SK-N-SH treated with all-trans-retinoic acid at 6 μM for 48 hours (cell line): ENCODE results near the gene NUP214.

Source experiments
- ATAC-seq: fragments of 200-7000 bp; cut with Tn5 transposase; 3 replicates; pipeline ENCODE4 v1.9.1; 2020; ENCODE audit warnings: mild to moderate bottlenecking, moderate library complexity
- ARNTL ChIP-seq: fragments of 450-650 bp; formaldehyde crosslinking; IDR thresholded peaks from 2 replicates; pipeline ENCODE4 v1.5.0; 2020; ENCODE audit warnings: low read depth, mild to moderate bottlenecking, moderate library complexity, borderline replicate concordance
- BACH2 ChIP-seq: fragments of 250-450 bp; sonication (Bioruptor Pico); IDR thresholded peaks from 2 replicates; pipeline ENCODE4 v1.9.0; 2021; ENCODE audit warnings: mild to moderate bottlenecking, borderline replicate concordance
- ESRRG ChIP-seq: fragments of 250-450 bp; sonication (Bioruptor Pico); IDR thresholded peaks from 2 replicates; pipeline ENCODE4 v1.6.1; 2021; ENCODE audit warnings: mild to moderate bottlenecking
- GLIS3 ChIP-seq: fragments of 250-450 bp; sonication (Bioruptor Pico); IDR thresholded peaks from 2 replicates; pipeline ENCODE4 v1.5.0; 2020; ENCODE audit warnings: mild to moderate bottlenecking, moderate library complexity
- ISL1 ChIP-seq: fragments of 250-450 bp; sonication (Bioruptor Pico); IDR thresholded peaks from 2 replicates; pipeline ENCODE4 v2.1.2; 2022; ENCODE audit warnings: mild to moderate bottlenecking, moderate library complexity
- OSR1 ChIP-seq: fragments of 250-450 bp; sonication (Bioruptor Pico); IDR thresholded peaks from 2 replicates; pipeline ENCODE4 v1.8.0; 2022; ENCODE audit warnings: moderate library complexity, mild to moderate bottlenecking, inconsistent platforms
- PPARA ChIP-seq: fragments of 250-450 bp; sonication (Bioruptor Pico); IDR thresholded peaks from 2 replicates; pipeline ENCODE4 v1.5.0; 2020; ENCODE audit warnings: mild to moderate bottlenecking, borderline replicate concordance
- RARB ChIP-seq: fragments of 250-450 bp; sonication (Bioruptor Pico); IDR thresholded peaks from 2 replicates; pipeline ENCODE4 v1.8.0; 2021; ENCODE audit warnings: mild to moderate bottlenecking, moderate library complexity
- SNAI2 ChIP-seq: fragments of 250-450 bp; sonication (Bioruptor Pico); IDR thresholded peaks from 2 replicates; pipeline ENCODE4 v1.5.0; 2020; ENCODE audit warnings: mild to moderate bottlenecking, moderate library complexity
- TCF4 ChIP-seq: fragments of 250-450 bp; sonication (Bioruptor Pico); IDR thresholded peaks from 2 replicates; pipeline ENCODE4 v1.8.0; 2021; ENCODE audit warnings: mild to moderate bottlenecking, moderate library complexity, borderline replicate concordance
- TOX ChIP-seq: fragments of 250-450 bp; sonication (Bioruptor Pico); IDR thresholded peaks from 2 replicates; pipeline ENCODE4 v1.8.0; 2021; ENCODE audit warnings: mild to moderate bottlenecking, moderate library complexity, borderline replicate concordance
- ZC3H10 ChIP-seq: fragments of 250-450 bp; sonication (Bioruptor Pico); IDR thresholded peaks from 2 replicates; pipeline ENCODE4 v1.5.1; 2021; ENCODE audit warnings: mild to moderate bottlenecking, moderate library complexity
- ZFP3 ChIP-seq: fragments of 250-450 bp; sonication (Bioruptor Pico); IDR thresholded peaks from 2 replicates; pipeline ENCODE4 v1.5.0; 2020; ENCODE audit warnings: mild to moderate bottlenecking, moderate library complexity
- ZFP30 ChIP-seq: fragments of 450-650 bp; formaldehyde crosslinking; IDR thresholded peaks from 2 replicates; pipeline ENCODE4 v1.5.0; 2022; ENCODE audit warnings: mild to moderate bottlenecking, moderate library complexity
- ZNF70 ChIP-seq: fragments of 450-650 bp; formaldehyde crosslinking; IDR thresholded peaks from 2 replicates; pipeline ENCODE4 v1.5.0; 2020; ENCODE audit warnings: mild to moderate bottlenecking, moderate library complexity
- ZNF8 ChIP-seq: fragments of 450-650 bp; formaldehyde crosslinking; IDR thresholded peaks from 2 replicates; pipeline ENCODE4 v1.5.0; 2020; ENCODE audit warnings: mild to moderate bottlenecking, moderate library complexity
- TF ChIP-seq, protein P1 (sequence below): fragments of 250-450 bp; sonication (Bioruptor Pico); IDR thresholded peaks from 2 replicates; pipeline ENCODE4 v1.8.0; 2020; ENCODE audit warnings: mild to moderate bottlenecking, moderate library complexity, borderline replicate concordance
- TF ChIP-seq, protein P2 (sequence below): fragments of 250-450 bp; sonication (Bioruptor Pico); IDR thresholded peaks from 2 replicates; pipeline ENCODE4 v1.5.1; 2020; ENCODE audit warnings: low read depth, mild to moderate bottlenecking, moderate library complexity
- TF ChIP-seq, protein P3 (sequence below): fragments of 250-450 bp; sonication (Bioruptor Pico); IDR thresholded peaks from 2 replicates; pipeline ENCODE4 v1.8.0; 2021; ENCODE audit warnings: low read depth, mild to moderate bottlenecking, moderate library complexity, borderline replicate concordance
- TF ChIP-seq, protein P4 (sequence below): fragments of 250-450 bp; sonication (Bioruptor Pico); IDR thresholded peaks from 2 replicates; pipeline ENCODE4 v1.5.0; 2020; ENCODE audit warnings: mild to moderate bottlenecking, moderate library complexity
- TF ChIP-seq, protein P5 (sequence below): fragments of 250-450 bp; sonication (Bioruptor Pico); IDR thresholded peaks from 2 replicates; pipeline ENCODE4 v1.5.1; 2021; ENCODE audit warnings: mild to moderate bottlenecking, moderate library complexity

The NUP214 gene

DNA sequence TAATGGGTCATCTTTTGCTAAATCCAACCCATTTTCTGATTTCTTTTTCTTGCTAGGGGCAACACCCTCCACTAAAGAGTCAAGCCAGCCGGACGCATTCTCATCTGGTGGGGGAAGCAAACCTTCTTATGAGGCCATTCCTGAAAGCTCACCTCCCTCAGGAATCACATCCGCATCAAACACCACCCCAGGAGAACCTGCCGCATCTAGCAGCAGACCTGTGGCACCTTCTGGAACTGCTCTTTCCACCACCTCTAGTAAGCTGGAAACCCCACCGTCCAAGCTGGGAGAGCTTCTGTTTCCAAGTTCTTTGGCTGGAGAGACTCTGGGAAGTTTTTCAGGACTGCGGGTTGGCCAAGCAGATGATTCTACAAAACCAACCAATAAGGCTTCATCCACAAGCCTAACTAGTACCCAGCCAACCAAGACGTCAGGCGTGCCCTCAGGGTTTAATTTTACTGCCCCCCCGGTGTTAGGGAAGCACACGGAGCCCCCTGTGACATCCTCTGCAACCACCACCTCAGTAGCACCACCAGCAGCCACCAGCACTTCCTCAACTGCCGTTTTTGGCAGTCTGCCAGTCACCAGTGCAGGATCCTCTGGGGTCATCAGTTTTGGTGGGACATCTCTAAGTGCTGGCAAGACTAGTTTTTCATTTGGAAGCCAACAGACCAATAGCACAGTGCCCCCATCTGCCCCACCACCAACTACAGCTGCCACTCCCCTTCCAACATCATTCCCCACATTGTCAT is 72.0 kb downstream of the NUP214 start:
- no peak for ATAC-seq

DNA sequence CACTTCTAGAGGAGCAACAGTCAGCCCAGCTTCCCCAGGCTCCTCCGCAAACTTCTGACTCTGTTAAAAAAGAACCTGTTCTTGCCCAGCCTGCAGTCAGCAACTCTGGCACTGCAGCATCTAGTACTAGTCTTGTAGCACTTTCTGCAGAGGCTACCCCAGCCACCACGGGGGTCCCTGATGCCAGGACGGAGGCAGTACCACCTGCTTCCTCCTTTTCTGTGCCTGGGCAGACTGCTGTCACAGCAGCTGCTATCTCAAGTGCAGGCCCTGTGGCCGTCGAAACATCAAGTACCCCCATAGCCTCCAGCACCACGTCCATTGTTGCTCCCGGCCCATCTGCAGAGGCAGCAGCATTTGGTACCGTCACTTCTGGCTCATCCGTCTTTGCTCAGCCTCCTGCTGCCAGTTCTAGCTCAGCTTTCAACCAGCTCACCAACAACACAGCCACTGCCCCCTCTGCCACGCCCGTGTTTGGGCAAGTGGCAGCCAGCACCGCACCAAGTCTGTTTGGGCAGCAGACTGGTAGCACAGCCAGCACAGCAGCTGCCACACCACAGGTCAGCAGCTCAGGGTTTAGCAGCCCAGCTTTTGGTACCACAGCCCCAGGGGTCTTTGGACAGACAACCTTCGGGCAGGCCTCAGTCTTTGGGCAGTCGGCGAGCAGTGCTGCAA is 72.8 kb downstream of the NUP214 start:
- ATAC-seq: no peak
- no peak for TF ChIP-seq ZC3H10 (CRISPR knock-in tag)
- no peak for TF ChIP-seq RARB (CRISPR knock-in tag)
- TF ChIP-seq, all 23 proteins: peak for 0

More for the DNA sequence above, 72.0 kb downstream of the NUP214 start:
- TF ChIP-seq TCF4 (no peak), ARNTL (CRISPR knock-in tag) (no peak)
- TF ChIP-seq, protein P1, sequence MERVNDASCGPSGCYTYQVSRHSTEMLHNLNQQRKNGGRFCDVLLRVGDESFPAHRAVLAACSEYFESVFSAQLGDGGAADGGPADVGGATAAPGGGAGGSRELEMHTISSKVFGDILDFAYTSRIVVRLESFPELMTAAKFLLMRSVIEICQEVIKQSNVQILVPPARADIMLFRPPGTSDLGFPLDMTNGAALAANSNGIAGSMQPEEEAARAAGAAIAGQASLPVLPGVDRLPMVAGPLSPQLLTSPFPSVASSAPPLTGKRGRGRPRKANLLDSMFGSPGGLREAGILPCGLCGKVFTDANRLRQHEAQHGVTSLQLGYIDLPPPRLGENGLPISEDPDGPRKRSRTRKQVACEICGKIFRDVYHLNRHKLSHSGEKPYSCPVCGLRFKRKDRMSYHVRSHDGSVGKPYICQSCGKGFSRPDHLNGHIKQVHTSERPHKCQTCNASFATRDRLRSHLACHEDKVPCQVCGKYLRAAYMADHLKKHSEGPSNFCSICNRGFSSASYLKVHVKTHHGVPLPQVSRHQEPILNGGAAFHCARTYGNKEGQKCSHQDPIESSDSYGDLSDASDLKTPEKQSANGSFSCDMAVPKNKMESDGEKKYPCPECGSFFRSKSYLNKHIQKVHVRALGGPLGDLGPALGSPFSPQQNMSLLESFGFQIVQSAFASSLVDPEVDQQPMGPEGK (CRISPR knock-in tag): no peak

DNA sequence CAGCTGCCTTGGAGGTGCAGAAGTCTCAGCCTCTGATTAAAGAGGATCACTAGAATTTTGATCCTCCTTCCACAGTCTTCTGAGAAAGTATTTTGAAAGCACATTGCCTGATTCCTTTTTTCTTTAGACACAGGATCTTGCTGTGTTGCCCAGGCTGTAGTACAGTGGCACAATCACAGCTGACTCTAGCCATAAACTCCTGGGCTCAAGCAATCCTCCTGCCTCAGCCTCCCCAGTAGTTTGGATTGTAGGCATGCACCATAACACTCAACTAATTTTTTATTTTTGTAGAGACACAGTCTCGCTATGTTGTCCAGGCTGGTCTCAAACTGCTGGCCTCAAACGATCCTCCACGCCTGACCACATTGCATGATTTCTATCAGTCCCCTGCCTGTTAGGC is 76.5 kb downstream of the NUP214 start:
- ATAC-seq: no peak
- no peak for TF ChIP-seq ISL1 (CRISPR knock-in tag)
- TF ChIP-seq, protein P2, sequence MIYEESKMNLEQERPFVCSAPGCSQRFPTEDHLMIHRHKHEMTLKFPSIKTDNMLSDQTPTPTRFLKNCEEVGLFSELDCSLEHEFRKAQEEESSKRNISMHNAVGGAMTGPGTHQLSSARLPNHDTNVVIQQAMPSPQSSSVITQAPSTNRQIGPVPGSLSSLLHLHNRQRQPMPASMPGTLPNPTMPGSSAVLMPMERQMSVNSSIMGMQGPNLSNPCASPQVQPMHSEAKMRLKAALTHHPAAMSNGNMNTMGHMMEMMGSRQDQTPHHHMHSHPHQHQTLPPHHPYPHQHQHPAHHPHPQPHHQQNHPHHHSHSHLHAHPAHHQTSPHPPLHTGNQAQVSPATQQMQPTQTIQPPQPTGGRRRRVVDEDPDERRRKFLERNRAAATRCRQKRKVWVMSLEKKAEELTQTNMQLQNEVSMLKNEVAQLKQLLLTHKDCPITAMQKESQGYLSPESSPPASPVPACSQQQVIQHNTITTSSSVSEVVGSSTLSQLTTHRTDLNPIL (CRISPR knock-in tag): no peak
- TF ChIP-seq, protein P3, sequence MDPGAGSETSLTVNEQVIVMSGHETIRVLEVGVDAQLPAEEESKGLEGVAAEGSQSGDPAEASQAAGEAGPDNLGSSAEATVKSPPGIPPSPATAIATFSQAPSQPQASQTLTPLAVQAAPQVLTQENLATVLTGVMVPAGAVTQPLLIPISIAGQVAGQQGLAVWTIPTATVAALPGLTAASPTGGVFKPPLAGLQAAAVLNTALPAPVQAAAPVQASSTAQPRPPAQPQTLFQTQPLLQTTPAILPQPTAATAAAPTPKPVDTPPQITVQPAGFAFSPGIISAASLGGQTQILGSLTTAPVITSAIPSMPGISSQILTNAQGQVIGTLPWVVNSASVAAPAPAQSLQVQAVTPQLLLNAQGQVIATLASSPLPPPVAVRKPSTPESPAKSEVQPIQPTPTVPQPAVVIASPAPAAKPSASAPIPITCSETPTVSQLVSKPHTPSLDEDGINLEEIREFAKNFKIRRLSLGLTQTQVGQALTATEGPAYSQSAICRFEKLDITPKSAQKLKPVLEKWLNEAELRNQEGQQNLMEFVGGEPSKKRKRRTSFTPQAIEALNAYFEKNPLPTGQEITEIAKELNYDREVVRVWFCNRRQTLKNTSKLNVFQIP: no peak
- no peak for TF ChIP-seq ZFP30 (CRISPR knock-in tag)
- TF ChIP-seq BACH2 (CRISPR knock-in tag): no peak
- TF ChIP-seq TCF4: no peak

DNA sequence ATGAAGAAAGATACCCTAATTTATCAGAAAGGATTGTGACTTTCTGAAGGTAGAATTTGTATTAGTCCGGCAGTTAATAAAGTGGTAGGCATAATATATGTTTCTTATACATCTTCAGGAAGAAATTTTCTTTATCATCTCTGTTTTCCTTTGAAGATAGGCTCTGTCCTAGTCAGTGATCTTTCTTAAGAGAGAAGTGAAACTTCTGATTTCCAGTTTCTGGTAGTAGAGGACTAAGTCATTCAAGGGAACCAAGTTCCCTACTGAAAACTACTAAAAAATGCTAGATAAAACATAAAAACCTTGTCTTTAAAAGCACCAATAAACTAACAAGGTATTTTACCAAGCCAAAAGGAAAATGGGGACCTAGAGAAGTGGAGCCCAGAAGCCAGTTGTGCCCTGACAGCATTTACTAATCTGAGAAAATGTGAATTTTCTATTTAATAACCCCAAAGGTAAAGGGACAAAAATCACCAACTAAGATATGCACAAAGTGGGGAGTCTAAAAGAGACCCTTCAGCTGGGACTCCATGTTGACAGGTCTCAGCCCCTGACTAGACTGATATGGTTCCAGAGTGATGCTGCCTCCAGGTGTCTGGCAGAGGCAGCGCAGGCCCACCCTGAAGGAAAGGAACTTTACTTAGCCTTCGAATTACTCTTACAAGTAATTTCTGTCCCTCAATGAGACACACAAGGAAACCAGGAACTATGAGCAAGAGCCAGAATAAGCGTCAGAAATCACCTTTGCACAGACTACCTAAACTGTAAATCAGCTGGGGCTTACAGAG is 78.2 kb downstream of the NUP214 start:
- 0 out of 3 replicates have a peak, but pooled peaks have one; percentile 40 for ATAC-seq
- no peak for TF ChIP-seq OSR1 (CRISPR knock-in tag)
- no peak for TF ChIP-seq ESRRG (CRISPR knock-in tag)
- no peak for TF ChIP-seq BACH2 (CRISPR knock-in tag)
- TF ChIP-seq ZC3H10 (CRISPR knock-in tag): no peak
- TF ChIP-seq SNAI2: no peak
- TF ChIP-seq ISL1 (CRISPR knock-in tag): no peak
- TF ChIP-seq, protein P4, sequence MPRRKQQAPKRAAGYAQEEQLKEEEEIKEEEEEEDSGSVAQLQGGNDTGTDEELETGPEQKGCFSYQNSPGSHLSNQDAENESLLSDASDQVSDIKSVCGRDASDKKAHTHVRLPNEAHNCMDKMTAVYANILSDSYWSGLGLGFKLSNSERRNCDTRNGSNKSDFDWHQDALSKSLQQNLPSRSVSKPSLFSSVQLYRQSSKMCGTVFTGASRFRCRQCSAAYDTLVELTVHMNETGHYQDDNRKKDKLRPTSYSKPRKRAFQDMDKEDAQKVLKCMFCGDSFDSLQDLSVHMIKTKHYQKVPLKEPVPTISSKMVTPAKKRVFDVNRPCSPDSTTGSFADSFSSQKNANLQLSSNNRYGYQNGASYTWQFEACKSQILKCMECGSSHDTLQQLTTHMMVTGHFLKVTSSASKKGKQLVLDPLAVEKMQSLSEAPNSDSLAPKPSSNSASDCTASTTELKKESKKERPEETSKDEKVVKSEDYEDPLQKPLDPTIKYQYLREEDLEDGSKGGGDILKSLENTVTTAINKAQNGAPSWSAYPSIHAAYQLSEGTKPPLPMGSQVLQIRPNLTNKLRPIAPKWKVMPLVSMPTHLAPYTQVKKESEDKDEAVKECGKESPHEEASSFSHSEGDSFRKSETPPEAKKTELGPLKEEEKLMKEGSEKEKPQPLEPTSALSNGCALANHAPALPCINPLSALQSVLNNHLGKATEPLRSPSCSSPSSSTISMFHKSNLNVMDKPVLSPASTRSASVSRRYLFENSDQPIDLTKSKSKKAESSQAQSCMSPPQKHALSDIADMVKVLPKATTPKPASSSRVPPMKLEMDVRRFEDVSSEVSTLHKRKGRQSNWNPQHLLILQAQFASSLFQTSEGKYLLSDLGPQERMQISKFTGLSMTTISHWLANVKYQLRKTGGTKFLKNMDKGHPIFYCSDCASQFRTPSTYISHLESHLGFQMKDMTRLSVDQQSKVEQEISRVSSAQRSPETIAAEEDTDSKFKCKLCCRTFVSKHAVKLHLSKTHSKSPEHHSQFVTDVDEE: no peak
- no peak for TF ChIP-seq TOX
- TF ChIP-seq PPARA (CRISPR knock-in tag): no peak
- TF ChIP-seq, protein P3: no peak
- no peak for TF ChIP-seq ZFP3 (CRISPR knock-in tag)
- no peak for TF ChIP-seq ZNF8 (CRISPR knock-in tag)
- TF ChIP-seq GLIS3 (CRISPR knock-in tag): no peak
- TF ChIP-seq, protein P1 (CRISPR knock-in tag): no peak
- TF ChIP-seq, protein P5, sequence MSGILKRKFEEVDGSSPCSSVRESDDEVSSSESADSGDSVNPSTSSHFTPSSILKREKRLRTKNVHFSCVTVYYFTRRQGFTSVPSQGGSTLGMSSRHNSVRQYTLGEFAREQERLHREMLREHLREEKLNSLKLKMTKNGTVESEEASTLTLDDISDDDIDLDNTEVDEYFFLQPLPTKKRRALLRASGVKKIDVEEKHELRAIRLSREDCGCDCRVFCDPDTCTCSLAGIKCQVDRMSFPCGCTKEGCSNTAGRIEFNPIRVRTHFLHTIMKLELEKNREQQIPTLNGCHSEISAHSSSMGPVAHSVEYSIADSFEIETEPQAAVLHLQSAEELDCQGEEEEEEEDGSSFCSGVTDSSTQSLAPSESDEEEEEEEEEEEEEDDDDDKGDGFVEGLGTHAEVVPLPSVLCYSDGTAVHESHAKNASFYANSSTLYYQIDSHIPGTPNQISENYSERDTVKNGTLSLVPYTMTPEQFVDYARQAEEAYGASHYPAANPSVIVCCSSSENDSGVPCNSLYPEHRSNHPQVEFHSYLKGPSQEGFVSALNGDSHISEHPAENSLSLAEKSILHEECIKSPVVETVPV (CRISPR knock-in tag): no peak
- TF ChIP-seq ZNF70 (CRISPR knock-in tag): no peak
- no peak for TF ChIP-seq ZFP30 (CRISPR knock-in tag)
- no peak for TF ChIP-seq RARB (CRISPR knock-in tag)
